MM.1S (cell line): ENCODE measurements around the gene FRS3.

Experiments
- DNase-seq: peaks from one replicate; pipeline ENCODE4 v3.0.0-alpha.2; 2015
- H2AFZ ChIP-seq: fragments of 300-600 bp; sonication (generic); 2 replicates; pipeline ENCODE4 v1.6.0; 2016; ENCODE audit warnings: antibody characterized with exemption, low read length
- H3F3A ChIP-seq: fragments of 300-600 bp; sonication (generic); 2 replicates; pipeline ENCODE4 v1.6.1; 2016; ENCODE audit warnings: mild to moderate bottlenecking, antibody characterized with exemption, low read length, moderate library complexity, mixed read lengths; ENCODE audit not compliant: insufficient read depth
- H3K27ac ChIP-seq: fragments of 300-600 bp; sonication (generic); 2 replicates; pipeline ENCODE4 v1.5.1; 2016; ENCODE audit warnings: mild to moderate bottlenecking, low read length
- H3K27me3 ChIP-seq: fragments of 300-600 bp; sonication (generic); replicated peaks from 2 replicates; pipeline ENCODE4 v1.6.0; 2016; ENCODE audit warnings: low read length; ENCODE audit not compliant: insufficient read depth
- H3K36me3 ChIP-seq: fragments of 300-600 bp; sonication (generic); replicated peaks from 2 replicates; pipeline ENCODE4 v1.6.1; 2016; ENCODE audit warnings: mild to moderate bottlenecking, low read length, mixed read lengths; ENCODE audit not compliant: insufficient read depth
- H3K4me1 ChIP-seq: fragments of 300-600 bp; sonication (generic); 2 replicates; pipeline ENCODE4 v1.6.1; 2016; ENCODE audit warnings: low read length, mixed read lengths
- H3K4me2 ChIP-seq: fragments of 300-600 bp; sonication (generic); 2 replicates; pipeline ENCODE4 v1.6.0; 2016; ENCODE audit warnings: low read depth, low read length
- H3K4me3 ChIP-seq: fragments of 300-600 bp; sonication (generic); 2 replicates; pipeline ENCODE4 v1.5.1; 2016; ENCODE audit warnings: low read length, mixed read lengths
- H3K79me2 ChIP-seq: fragments of 300-600 bp; sonication (generic); 2 replicates; pipeline ENCODE4 v1.6.1; 2016; ENCODE audit warnings: mixed run types, low read length, mixed read lengths
- H3K9ac ChIP-seq: fragments of 300-600 bp; sonication (generic); 2 replicates; pipeline ENCODE4 v1.6.1; 2016; ENCODE audit warnings: low read length, mixed read lengths
- H3K9me2 ChIP-seq: fragments of 300-600 bp; sonication (generic); replicated peaks from 2 replicates; pipeline ENCODE4 v1.6.1; 2016; ENCODE audit warnings: mild to moderate bottlenecking, low read length, mixed read lengths; ENCODE audit not compliant: insufficient read depth
- H3K9me3 ChIP-seq: fragments of 300-600 bp; sonication (generic); replicated peaks from 2 replicates; pipeline ENCODE4 v1.6.1; 2016; ENCODE audit warnings: mild to moderate bottlenecking, low read length, mixed read lengths; ENCODE audit not compliant: insufficient read depth
- H4K20me1 ChIP-seq: fragments of 300-600 bp; sonication (generic); 2 replicates; pipeline ENCODE4 v1.6.1; 2016; ENCODE audit warnings: mild to moderate bottlenecking, low read length, moderate library complexity, mixed read lengths; ENCODE audit not compliant: insufficient read depth
- EZH2 ChIP-seq: fragments of 300-600 bp; sonication (generic); optimal IDR thresholded peaks from 2 replicates; pipeline ENCODE3; 2017; ENCODE audit warnings: low read depth, mild to moderate bottlenecking, antibody characterized with exemption, low read length, mixed read lengths
- EZH2phosphoT487 ChIP-seq: fragments of 300-600 bp; sonication (generic); IDR thresholded peaks from 2 replicates; pipeline ENCODE4 v1.6.1; 2018; ENCODE audit warnings: antibody characterized with exemption, low read length
- TF ChIP-seq, protein P1 (sequence below): fragments of 300-600 bp; sonication (generic); IDR thresholded peaks from 2 replicates; pipeline ENCODE4 v1.5.1; 2016; ENCODE audit warnings: antibody characterized with exemption, low read length, mixed read lengths

FRS3 gene, protein sequence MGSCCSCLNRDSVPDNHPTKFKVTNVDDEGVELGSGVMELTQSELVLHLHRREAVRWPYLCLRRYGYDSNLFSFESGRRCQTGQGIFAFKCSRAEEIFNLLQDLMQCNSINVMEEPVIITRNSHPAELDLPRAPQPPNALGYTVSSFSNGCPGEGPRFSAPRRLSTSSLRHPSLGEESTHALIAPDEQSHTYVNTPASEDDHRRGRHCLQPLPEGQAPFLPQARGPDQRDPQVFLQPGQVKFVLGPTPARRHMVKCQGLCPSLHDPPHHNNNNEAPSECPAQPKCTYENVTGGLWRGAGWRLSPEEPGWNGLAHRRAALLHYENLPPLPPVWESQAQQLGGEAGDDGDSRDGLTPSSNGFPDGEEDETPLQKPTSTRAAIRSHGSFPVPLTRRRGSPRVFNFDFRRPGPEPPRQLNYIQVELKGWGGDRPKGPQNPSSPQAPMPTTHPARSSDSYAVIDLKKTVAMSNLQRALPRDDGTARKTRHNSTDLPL

GRCh38 chr6:41779788-41780550 is at the start of gene FRS3:
FRS3 (minus strand) TSS chr6:41779900; CDS start chr6:41776987, 2,913 bp downstream.
- Histone ChIP-seq H3F3A (no peaks in the 10 kb centered on the region), H4K20me1 (no peaks in the 10 kb centered on the region), H3K27ac (no peak within 1 kb of the TSS), H3K9me2 (no peaks in the 10 kb centered on the region), H3K9me3 (no peaks in the 10 kb centered on the region), H3K79me2 (no peaks in the 10 kb centered on the region), H3K4me2 (peak within 1 kb of the TSS; percentile 92), H3K4me3 (peak within 1 kb of the TSS; percentile 89), H3K9ac (peak within 1 kb of the TSS; percentile 55; the same call in 1 of the 2 replicates), H3K36me3 (no peaks in the 10 kb centered on the region), H3K4me1 (peaks cover 5% of the 10 kb centered on the region; the same call in 1 of the 2 replicates), H3K27me3 (peaks cover 39% of the 10 kb centered on the region), H2AFZ (peak within 1 kb of the TSS; percentile 93)
- TF ChIP-seq EZH2: no peak
- TF ChIP-seq, protein P1, sequence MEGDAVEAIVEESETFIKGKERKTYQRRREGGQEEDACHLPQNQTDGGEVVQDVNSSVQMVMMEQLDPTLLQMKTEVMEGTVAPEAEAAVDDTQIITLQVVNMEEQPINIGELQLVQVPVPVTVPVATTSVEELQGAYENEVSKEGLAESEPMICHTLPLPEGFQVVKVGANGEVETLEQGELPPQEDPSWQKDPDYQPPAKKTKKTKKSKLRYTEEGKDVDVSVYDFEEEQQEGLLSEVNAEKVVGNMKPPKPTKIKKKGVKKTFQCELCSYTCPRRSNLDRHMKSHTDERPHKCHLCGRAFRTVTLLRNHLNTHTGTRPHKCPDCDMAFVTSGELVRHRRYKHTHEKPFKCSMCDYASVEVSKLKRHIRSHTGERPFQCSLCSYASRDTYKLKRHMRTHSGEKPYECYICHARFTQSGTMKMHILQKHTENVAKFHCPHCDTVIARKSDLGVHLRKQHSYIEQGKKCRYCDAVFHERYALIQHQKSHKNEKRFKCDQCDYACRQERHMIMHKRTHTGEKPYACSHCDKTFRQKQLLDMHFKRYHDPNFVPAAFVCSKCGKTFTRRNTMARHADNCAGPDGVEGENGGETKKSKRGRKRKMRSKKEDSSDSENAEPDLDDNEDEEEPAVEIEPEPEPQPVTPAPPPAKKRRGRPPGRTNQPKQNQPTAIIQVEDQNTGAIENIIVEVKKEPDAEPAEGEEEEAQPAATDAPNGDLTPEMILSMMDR: peak; percentile 88
- peak; percentile 94 for DNase-seq

GRCh38 chr6:41826343-41827022 is 46.8 kb upstream of the FRS3 start:
- Histone ChIP-seq H3K4me3 (no peak overlapping the region), H3K9ac (no peak overlapping the region), H3K27ac (no peak overlapping the region), H3F3A (no peaks in the 10 kb centered on the region), H3K9me3 (no peaks in the 10 kb centered on the region), H2AFZ (no peak overlapping the region), H3K4me2 (no peak overlapping the region), H3K9me2 (no peaks in the 10 kb centered on the region), H3K4me1 (no peaks in the 10 kb centered on the region), H4K20me1 (no peaks in the 10 kb centered on the region), H3K36me3 (no peaks in the 10 kb centered on the region), H3K79me2 (no peaks in the 10 kb centered on the region), H3K27me3 (no peaks in the 10 kb centered on the region)
- TF ChIP-seq EZH2phosphoT487 (no peak), EZH2 (no peak)
- TF ChIP-seq, protein P1: no peak
- DNase-seq: no peak

GRCh38 chr6:41824571-41825569 is 45.2 kb upstream of the FRS3 start:
- H3K4me2 ChIP-seq: no peak overlapping the region
- no peaks in the 10 kb centered on the region for H3K9me2 ChIP-seq
- no peak for DNase-seq
- no peak overlapping the region for H2AFZ ChIP-seq
- no peaks in the 10 kb centered on the region for H3K9me3 ChIP-seq
- no peaks in the 10 kb centered on the region for H4K20me1 ChIP-seq
- no peaks in the 10 kb centered on the region for H3K36me3 ChIP-seq
- no peaks in the 10 kb centered on the region for H3F3A ChIP-seq
- H3K79me2 ChIP-seq: no peaks in the 10 kb centered on the region
- TF ChIP-seq EZH2phosphoT487: no peak
- TF ChIP-seq EZH2: no peak
- TF ChIP-seq, protein P1: no peak
- H3K4me1 ChIP-seq: no peaks in the 10 kb centered on the region
- no peak overlapping the region for H3K4me3 ChIP-seq
- H3K27me3 ChIP-seq: no peaks in the 10 kb centered on the region
- no peak overlapping the region for H3K27ac ChIP-seq
- H3K9ac ChIP-seq: no peak overlapping the region
